B cell (primary cell): ENCODE results near the gene PTF1A. TPM values are rescaled to one million over a fixed set of nuclear protein-coding genes. Genes with fewer than 3 reads are reported as not detected.

Experiments used
- ATAC-seq: fragments of 200-7000 bp; cut with Tn5 transposase; one replicate; pipeline ENCODE4 v1.10.0; 2021; ENCODE audit warnings: low read depth, mild to moderate bottlenecking, moderate number of reproducible peaks, moderate library complexity
- CTCF ChIA-PET: fragments of 350-600 bp; sonication (Branson Sonifier 250); formaldehyde crosslinking; loops from one replicate; lab custom pipeline; 2021; ENCODE audit warnings: antibody characterized with exemption, inconsistent platforms; lab: Charles Lee
- POLR2A ChIA-PET: fragments of 350-600 bp; sonication (Branson Sonifier 250); formaldehyde crosslinking; loops from one replicate; lab custom pipeline; 2021; ENCODE audit warnings: antibody characterized with exemption; lab: Charles Lee
- DNase-seq: peaks from one replicate; pipeline ENCODE4 v3.0.0; 2013
- H2AFZ ChIP-seq: 2 replicates; pipeline ENCODE4 v1.6.1; 2012; ENCODE audit warnings: mild to moderate bottlenecking, low read depth, low read length; ENCODE audit not compliant: insufficient read depth, poor library complexity, severe bottlenecking
- H3K27ac ChIP-seq, 2 donors: 1 replicate in 1 of 2; 2 replicates in 1 of 2; pipeline ENCODE4 v1.5.1; 2012 to 2013; ENCODE audit warnings: low read length in 2 of 2, mild to moderate bottlenecking in 2 of 2, moderate library complexity in 1 of 2
- H3K27me3 ChIP-seq, 4 experiments: fragments of 200-600 bp in 1 of 4; sonication (generic) in 1 of 4; replicated peaks in 1 of 4; 1 replicate in 2 of 4; 2 replicates in 2 of 4; pipeline versions ENCODE4 v1.6.1 to v1.7.0; 2013 to 2016; ENCODE audit warnings: low read length in 3 of 4, mild to moderate bottlenecking in 2 of 4, mixed read lengths in 1 of 4, moderate library complexity in 1 of 4; ENCODE audit not compliant: insufficient read depth in 4 of 4, control insufficient read depth in 3 of 4; ENCODE audit errors: control extremely low read depth in 1 of 4
- H3K36me3 ChIP-seq, 2 experiments: replicated peaks in 1 of 2; 1 replicate in 1 of 2; 2 replicates in 1 of 2; pipeline versions ENCODE4 v1.6.1 to v1.7.1; 2013; ENCODE audit warnings: low read length in 1 of 2; ENCODE audit not compliant: insufficient read depth in 2 of 2, control insufficient read depth in 1 of 2; ENCODE audit errors: control extremely low read depth in 1 of 2, extremely low read depth in 1 of 2
- H3K4me1 ChIP-seq, 2 donors: fragments of 200-600 bp in 1 of 2; sonication (generic) in 1 of 2; 1 replicate in 1 of 2; 2 replicates in 1 of 2; pipeline versions ENCODE4 v1.5.1 to v1.6.1; 2013 to 2017; ENCODE audit warnings: low read length in 2 of 2; ENCODE audit not compliant: control insufficient read depth in 2 of 2, insufficient read depth in 2 of 2
- H3K4me2 ChIP-seq: replicated peaks from 2 replicates; pipeline ENCODE3; 2012; ENCODE audit warnings: mild to moderate bottlenecking, low read depth, low read length; ENCODE audit not compliant: poor library complexity, severe bottlenecking
- H3K4me3 ChIP-seq, 5 experiments: fragments of 200-600 bp in 1 of 5; sonication (generic) in 1 of 5; 1 replicate in 3 of 5; 2 replicates in 2 of 5; pipeline versions ENCODE4 v1.5.1 to v1.7.0; 2011 to 2016; ENCODE audit warnings: low read length in 4 of 5, mild to moderate bottlenecking in 4 of 5, low read depth in 2 of 5, control low read depth in 1 of 5, moderate library complexity in 1 of 5; ENCODE audit not compliant: insufficient read depth in 1 of 5; ENCODE audit errors: control extremely low read depth in 1 of 5, extremely low read depth in 1 of 5
- H3K79me2 ChIP-seq: fragments of 200-600 bp; sonication (generic); one replicate; pipeline ENCODE4 v1.6.0; 2016; ENCODE audit warnings: low read length; ENCODE audit not compliant: control insufficient read depth, insufficient read depth
- H3K9ac ChIP-seq: fragments of 200-600 bp; sonication (generic); 2 replicates; pipeline ENCODE4 v1.6.1; 2017; ENCODE audit warnings: mild to moderate bottlenecking, low read length, moderate library complexity
- H3K9me3 ChIP-seq, 3 donors: one replicate each; pipeline versions ENCODE4 v1.6.1 to v1.7.1; 2013; ENCODE audit warnings: low read length in 2 of 3; ENCODE audit not compliant: control insufficient read depth in 2 of 3, insufficient read depth in 1 of 3; ENCODE audit errors: control extremely low read depth in 1 of 3
- H4K20me1 ChIP-seq: 2 replicates; pipeline ENCODE4 v1.6.0; 2012; ENCODE audit warnings: mild to moderate bottlenecking, low read length; ENCODE audit not compliant: insufficient read depth, control insufficient read depth, poor library complexity, severe bottlenecking
- H3K27ac Mint-ChIP-seq: one replicate; pipeline ENCODE4 v1.8.0; 2021; ENCODE audit warnings: mixed read lengths
- H3K27me3 Mint-ChIP-seq: one replicate; pipeline ENCODE4 v1.8.0; 2021; ENCODE audit warnings: mixed read lengths
- H3K4me1 Mint-ChIP-seq: one replicate; pipeline ENCODE4 v1.8.0; 2021; ENCODE audit warnings: mixed read lengths
- H3K4me3 Mint-ChIP-seq: one replicate; pipeline ENCODE4 v1.8.0; 2021; ENCODE audit warnings: mixed read lengths
- H3K9me3 Mint-ChIP-seq: one replicate; pipeline ENCODE4 v1.8.0; 2022; ENCODE audit warnings: mixed read lengths; ENCODE audit not compliant: insufficient read depth
- EZH2 ChIP-seq: IDR thresholded peaks from 2 replicates; pipeline ENCODE4 v1.6.1; 2012; ENCODE audit warnings: borderline replicate concordance, low read depth, mild to moderate bottlenecking, moderate library complexity, low read length; ENCODE audit not compliant: insufficient read depth, poor library complexity, severe bottlenecking
- WGBS: methylation state at CpG from one replicate; pipeline ENCODE4 v1.1.5; 2013; ENCODE audit warnings: missing lambda C conversion rate; ENCODE audit not compliant: insufficient coverage; 5-methylcytosine and 5-hydroxymethylcytosine counted together
- intact Hi-C: fragments of 100-400 bp; cut with micrococcal nuclease; formaldehyde crosslinking; loops from one replicate; pipeline ENCODE4 v1.10.0; 2022
- polyA plus RNA-seq: library from polyadenylated mRNA; depleted of rRNA; stranded (reverse); fragments of >200 nt; gene quantifications from 2 replicates; pipeline ENCODE4 v1.2.3, GENCODE V29; 2012
- total RNA-seq, 2 donors: library from RNA; stranded (reverse); fragments of 120-200 nt in 1 of 2; gene quantifications; 1 replicate in 1 of 2; 2 replicates in 1 of 2; pipeline versions ENCODE4 v1.2.3 to v1.2.4, GENCODE V29; 2013 to 2022
- TF ChIP-seq, protein P1 (sequence below): fragments of 200-600 bp; IDR thresholded peaks from one replicate; pipeline ENCODE4 v1.8.0; 2022; ENCODE audit warnings: antibody characterized with exemption, mild to moderate bottlenecking

Gene PTF1A
- total and polyA plus RNA-seq, 2 donors (not counting 1 experiment from before 2014, with no cell fraction given): not detected

DNA sequence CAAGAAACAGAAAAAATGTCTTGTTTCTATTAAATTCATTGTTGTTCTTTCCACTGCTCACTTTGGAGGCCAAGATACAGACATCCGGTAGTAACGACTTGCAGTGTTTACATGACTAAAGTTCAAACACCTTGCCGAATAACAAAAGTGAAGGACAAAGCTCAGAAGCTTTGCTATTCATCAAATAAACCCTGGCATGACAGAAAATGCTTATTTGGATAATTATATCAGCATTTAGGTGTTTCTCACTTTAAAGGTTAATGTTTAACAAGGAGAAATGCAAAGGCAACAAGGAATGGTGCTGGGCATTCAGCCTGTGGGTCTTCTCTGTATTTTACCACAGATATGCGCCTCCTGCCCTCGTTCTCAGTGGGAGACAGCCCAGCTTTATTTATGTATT is 5.4 kb upstream of the PTF1A start:
- Mint-ChIP-seq H3K4me3 (no peak overlapping the region), H3K27me3 (peaks cover 49% of the 10 kb centered on the region), H3K4me1 (no peaks in the 10 kb centered on the region), H3K9me3 (no peaks in the 10 kb centered on the region), H3K27ac (no peak overlapping the region)
- Histone ChIP-seq H2AFZ (no peak overlapping the region), H3K4me3 (no peak overlapping the region), H3K36me3 (no peaks in the 10 kb centered on the region), H3K27me3 (peaks cover 0 to 29% (median 14%) of the 10 kb centered on the region in 4 experiments), H4K20me1 (no peaks in the 10 kb centered on the region), H3K9me3 (no peaks in the 10 kb centered on the region), H3K4me2 (no peak overlapping the region), H3K4me1 (no peaks in the 10 kb centered on the region), H3K79me2 (no peaks in the 10 kb centered on the region), H3K9ac (no peak overlapping the region), H3K27ac (no peak overlapping the region)
- ChIA-PET CTCF (no interaction called here), POLR2A (no interaction called here)
- DNase-seq (no peak), ATAC-seq (no peak)
- intact Hi-C loops: no loop called here
- TF ChIP-seq, protein P1, sequence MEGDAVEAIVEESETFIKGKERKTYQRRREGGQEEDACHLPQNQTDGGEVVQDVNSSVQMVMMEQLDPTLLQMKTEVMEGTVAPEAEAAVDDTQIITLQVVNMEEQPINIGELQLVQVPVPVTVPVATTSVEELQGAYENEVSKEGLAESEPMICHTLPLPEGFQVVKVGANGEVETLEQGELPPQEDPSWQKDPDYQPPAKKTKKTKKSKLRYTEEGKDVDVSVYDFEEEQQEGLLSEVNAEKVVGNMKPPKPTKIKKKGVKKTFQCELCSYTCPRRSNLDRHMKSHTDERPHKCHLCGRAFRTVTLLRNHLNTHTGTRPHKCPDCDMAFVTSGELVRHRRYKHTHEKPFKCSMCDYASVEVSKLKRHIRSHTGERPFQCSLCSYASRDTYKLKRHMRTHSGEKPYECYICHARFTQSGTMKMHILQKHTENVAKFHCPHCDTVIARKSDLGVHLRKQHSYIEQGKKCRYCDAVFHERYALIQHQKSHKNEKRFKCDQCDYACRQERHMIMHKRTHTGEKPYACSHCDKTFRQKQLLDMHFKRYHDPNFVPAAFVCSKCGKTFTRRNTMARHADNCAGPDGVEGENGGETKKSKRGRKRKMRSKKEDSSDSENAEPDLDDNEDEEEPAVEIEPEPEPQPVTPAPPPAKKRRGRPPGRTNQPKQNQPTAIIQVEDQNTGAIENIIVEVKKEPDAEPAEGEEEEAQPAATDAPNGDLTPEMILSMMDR: no peak
- TF ChIP-seq EZH2: no peak
- 33% methylated on average over 2 of the region's 5 CpGs for WGBS

DNA sequence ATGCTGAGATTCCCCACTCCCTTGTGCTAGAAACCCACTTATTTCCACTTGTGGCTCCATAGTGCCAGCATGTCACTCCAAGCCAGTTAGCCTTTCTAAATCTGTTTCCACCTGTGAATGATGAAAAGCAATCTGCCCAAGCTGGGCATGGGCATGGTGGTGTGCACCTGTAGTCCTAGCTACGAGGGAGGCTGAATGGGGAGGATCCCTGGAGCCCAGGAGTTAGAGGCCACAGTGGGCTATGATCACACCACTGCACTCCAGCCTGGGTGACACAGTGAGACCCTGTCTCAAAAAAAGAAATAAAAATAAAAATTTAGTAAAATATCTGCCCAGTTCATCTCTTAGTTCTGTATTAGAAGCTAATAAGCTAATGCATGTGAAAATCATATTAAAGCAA is 5.0 kb upstream of the PTF1A start:
- Mint-ChIP-seq H3K4me3 (no peak overlapping the region), H3K4me1 (no peaks in the 10 kb centered on the region), H3K27me3 (peaks cover 46% of the 10 kb centered on the region), H3K27ac (no peak overlapping the region), H3K9me3 (no peaks in the 10 kb centered on the region)
- Histone ChIP-seq H3K27ac (no peak overlapping the region), H3K9ac (no peak overlapping the region), H3K4me3 (no peak overlapping the region), H3K4me2 (no peak overlapping the region), H3K36me3 (no peaks in the 10 kb centered on the region), H3K9me3 (no peaks in the 10 kb centered on the region), H2AFZ (no peak overlapping the region), H3K27me3 (peaks cover 0 to 29% (median 14%) of the 10 kb centered on the region in 4 experiments), H3K79me2 (no peaks in the 10 kb centered on the region), H3K4me1 (no peaks in the 10 kb centered on the region), H4K20me1 (no peaks in the 10 kb centered on the region)
- DNase-seq (no peak), ATAC-seq (no peak)
- WGBS: no CpG with 5 or more reads among the region's 1 CpG
- intact Hi-C loops: no loop called here
- TF ChIP-seq, protein P1: no peak
- TF ChIP-seq EZH2: no peak
- ChIA-PET POLR2A (no interaction called here), CTCF (no interaction called here)
